ENCODE measurements around the gene ZNF426.

ZNF426 gene

DNA sequence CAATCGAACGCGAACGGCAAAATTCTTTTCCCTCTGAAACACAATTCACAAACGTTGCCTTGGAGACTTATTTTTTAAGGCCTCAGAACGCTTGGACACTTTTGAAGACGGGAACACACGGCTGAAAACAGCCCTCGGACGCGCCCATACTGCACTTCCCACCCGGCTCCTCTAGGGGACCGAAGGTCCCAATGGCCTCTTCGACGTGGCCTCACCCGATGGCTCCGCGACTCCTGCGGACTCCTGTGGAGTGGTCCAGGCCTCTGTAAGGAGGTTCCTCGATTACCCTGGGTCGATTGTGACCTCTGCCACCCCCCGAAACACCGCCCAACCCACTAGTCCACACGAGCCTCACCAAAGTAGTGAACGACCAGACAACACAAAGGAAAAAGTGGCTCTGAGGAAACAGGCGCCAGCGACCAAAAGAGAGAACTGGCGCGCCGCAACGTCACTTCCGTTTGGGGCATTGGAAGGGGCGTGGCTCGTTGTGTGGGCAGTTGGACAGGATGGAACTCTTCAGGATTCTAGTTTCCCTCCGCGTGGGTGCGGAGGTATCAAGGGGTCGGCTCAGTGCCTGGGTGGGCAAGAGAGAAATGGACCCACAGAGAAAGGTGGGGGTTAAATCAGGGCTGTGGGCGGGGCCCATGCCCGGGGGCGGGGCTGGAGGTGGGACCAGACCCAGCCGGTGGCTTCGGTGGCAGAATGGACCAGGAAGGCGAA is 40.1 kb downstream of the ZNF426 start, which contains the start of gene ZNF560:
TSS of gene ZNF560 (minus strand) at position 434 of the 720 bp plus-strand sequence. CDS start 23,303 bp downstream, outside the sequence.
- DNase-seq (ENCODE audit: low read depth) = no peak

DNA sequence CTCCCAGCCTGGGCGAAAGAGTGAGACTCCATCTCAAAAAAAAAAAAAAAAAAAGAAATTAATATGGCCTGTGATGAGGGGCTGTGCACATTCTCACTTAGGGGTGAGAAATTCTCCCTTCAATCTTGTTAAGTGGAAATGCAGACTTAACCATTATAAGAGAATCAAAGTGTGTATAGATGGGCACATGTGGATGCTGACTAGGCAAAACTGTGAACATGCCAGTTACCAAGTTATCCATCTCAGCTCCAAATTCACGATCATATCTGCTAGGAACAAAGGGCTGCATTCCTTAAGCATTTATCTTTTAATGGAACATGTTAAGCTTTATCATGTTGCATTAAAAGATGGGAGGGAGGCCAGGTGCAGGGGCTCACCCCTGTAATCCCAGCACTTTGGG is 44.3 kb downstream of the ZNF426 start:
- no peak for DNase-seq (ENCODE audit: low read depth)

DNA sequence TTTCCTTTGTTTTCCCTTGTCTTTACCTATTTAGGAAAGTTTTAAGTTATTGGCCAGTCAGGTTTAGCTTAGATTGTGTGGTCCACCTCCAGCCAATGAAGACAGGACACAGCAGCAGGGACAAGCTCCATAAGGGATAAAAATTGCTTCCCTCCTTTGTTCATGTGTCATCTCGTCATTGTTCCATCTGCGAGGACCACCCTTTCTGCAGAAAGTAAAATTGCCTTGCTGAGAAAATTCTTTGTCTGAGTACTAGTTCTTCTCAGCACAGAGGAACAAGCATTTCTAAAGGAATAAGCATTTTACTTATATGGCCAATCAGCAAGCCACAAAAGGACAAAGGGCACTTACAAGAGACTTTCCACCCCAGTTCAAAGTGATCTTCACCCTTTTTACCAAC is 51.4 kb downstream of the ZNF426 start:
- no peak for DNase-seq (ENCODE audit: low read depth)

DNA sequence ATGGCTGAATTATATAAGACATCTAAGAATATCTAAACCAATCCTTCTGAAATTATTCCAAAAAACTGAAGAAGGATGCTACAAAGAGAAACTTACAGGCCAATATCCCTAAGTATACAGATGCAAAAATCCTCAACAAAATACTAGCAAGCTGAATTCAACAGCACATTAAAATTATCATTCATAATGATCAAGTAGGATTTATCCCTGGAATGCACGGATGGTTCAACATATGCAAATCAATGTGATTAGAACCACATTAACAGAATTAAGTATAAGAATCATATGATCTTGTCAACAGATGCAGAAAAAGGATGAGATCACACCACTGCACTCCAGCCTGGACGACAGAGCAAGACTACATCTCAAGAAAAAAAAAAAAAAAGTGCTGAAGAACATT is 53.3 kb downstream of the ZNF426 start:
- DNase-seq (ENCODE audit: low read depth) = no peak

DNA sequence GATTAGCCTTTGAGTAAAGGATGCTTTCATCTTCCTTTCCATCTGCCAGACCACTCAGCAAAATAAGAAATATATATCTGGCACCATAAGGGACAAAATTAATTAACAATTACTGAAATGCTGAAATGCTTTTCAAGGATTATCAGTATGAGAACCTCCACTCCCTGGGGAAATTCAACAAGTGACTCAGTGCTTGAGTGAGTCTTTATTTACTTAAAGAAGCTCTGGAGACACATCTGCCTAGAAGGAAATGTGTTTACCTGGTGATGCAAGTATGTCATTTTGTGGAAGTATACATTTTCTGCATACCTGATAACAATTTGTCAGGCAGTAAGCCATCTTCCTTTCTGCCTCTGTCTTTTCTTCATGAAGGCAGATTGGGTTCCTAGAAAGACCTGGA is 63.5 kb downstream of the ZNF426 start:
- DNase-seq (ENCODE audit: low read depth) = no peak

Measured in activated gamma-delta T cell treated with anti-CD3 and anti-CD28 coated beads, Interleukin-2, amount 50 U/mL, for 16 hours (primary cell).